ENCODE data around the gene PTRH1. TPM values are rescaled to one million over a fixed set of nuclear protein-coding genes. Genes with fewer than 3 reads are reported as not detected.
A peak's percentile ranks its signal among the peaks of the same experiment; 100 is the strongest.

The PTRH1 gene
- total RNA-seq, 1 donor from 2014 or later, result 8.0 TPM

DNA sequence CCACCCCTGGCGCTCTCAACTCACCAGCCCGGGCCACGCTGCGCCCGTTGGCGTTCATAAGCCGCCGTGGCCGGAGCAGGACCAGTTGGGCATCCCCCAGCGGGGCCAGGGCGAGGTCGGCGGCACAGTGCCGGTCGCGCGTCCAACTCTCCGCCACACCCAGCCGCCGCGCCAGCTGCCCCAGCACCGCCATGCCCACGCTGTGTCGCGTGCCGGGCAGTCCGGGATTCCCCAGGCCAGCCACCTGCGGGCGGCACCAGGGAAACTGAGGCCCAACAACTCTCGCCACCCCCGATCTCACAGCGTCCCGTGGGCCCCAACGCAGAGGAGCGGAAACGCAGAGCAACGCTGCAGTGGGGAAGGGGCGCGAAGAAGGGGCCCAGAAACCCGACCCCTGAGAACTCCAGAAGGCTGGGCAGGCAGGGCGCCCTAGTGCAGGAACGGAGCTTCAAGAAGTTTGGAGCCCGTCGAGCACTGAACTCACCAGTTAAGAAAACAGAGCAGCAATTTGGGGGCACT lies 453 bp downstream of the PTRH1 start:
- Histone ChIP-seq H3K36me3 (no peaks in the 10 kb centered on the region), H3K27ac (peak overlapping the region; percentile 83), H3K9me3 (no peaks in the 10 kb centered on the region), H3K27me3 (no peaks in the 10 kb centered on the region), H3K4me3 (peak overlapping the region; percentile 91), H3K4me1 (peaks cover 12% of the 10 kb centered on the region)
- ATAC-seq (peak; percentile 34), DNase-seq (no peak)
- intact Hi-C loops (cut with DNase I), result no loop called here
- TF ChIP-seq, protein P1, sequence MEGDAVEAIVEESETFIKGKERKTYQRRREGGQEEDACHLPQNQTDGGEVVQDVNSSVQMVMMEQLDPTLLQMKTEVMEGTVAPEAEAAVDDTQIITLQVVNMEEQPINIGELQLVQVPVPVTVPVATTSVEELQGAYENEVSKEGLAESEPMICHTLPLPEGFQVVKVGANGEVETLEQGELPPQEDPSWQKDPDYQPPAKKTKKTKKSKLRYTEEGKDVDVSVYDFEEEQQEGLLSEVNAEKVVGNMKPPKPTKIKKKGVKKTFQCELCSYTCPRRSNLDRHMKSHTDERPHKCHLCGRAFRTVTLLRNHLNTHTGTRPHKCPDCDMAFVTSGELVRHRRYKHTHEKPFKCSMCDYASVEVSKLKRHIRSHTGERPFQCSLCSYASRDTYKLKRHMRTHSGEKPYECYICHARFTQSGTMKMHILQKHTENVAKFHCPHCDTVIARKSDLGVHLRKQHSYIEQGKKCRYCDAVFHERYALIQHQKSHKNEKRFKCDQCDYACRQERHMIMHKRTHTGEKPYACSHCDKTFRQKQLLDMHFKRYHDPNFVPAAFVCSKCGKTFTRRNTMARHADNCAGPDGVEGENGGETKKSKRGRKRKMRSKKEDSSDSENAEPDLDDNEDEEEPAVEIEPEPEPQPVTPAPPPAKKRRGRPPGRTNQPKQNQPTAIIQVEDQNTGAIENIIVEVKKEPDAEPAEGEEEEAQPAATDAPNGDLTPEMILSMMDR (IDR thresholded peaks at IDR 0.05), result no peak

DNA sequence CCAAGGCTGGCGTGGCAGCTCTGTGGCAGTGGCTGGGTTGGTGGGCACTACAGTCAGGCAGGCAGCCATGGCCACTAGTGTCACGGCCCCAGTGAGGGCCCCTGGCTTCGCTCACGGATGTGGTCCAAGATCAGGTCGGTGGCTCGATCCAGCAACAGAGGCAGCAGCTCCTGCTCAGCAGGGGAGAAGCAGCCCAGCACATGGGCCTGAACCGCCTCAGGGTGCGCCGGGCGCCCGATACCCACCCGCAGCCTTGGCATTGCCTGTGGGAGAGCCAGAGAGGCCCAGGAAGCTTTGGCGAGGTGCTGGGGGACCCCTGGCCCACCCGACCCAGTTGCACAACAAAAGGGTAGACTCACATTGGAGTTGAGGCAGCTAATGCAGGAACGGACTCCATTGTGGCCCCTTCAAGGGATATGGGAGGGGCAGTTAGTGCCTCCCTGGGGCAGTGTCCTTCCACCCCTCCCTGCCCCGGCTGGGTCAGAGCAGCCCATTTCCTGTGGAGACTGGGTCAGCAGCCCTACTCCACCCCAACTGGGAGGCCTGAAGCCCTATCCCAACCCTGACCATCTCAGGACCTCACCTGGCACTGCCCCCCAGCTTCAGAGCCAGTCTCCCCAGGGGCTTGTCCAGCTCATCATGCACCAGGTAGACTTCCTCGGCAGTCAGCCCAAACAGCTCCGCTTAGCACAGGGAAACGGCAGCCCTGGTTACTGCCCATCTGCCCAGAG lies 1.3 kb downstream of the PTRH1 start:
- H3K4me1 ChIP-seq, result peaks cover 12% of the 10 kb centered on the region
- intact Hi-C loops (cut with DNase I), result no loop called here
- peak overlapping the region; percentile 91 for H3K4me3 ChIP-seq
- TF ChIP-seq, protein P1 (IDR thresholded peaks at IDR 0.05), result no peak
- ATAC-seq (no peak), DNase-seq (no peak)
- H3K27ac ChIP-seq, result no peak overlapping the region
- H3K36me3 ChIP-seq, result no peaks in the 10 kb centered on the region
- H3K27me3 ChIP-seq, result no peaks in the 10 kb centered on the region
- H3K9me3 ChIP-seq, result no peaks in the 10 kb centered on the region

DNA sequence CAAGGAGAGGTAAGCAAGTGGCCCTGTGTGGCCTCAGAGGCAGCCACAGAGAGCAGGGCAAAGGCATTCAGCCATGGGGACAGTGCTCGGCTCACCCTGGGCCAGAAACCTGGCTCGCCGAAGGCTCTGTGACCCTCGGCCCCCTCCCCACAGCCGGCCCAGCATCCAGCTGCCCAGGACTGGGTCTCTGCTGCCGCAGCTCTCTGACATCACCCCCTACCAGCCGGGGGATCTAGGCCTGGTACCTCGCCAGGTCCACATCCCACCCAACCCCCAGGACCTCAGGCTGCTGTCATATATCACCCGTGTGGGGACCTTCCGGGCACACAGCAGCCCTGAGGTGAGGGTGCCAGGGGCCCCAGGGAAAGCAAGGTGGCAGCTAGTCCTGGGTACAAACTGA lies 2.6 kb downstream of the PTRH1 start:
- DNase-seq (no peak), ATAC-seq (no peak)
- H3K4me1 ChIP-seq, result peaks cover 12% of the 10 kb centered on the region
- intact Hi-C loops (cut with DNase I), result no loop called here
- no peak overlapping the region for H3K4me3 ChIP-seq
- no peaks in the 10 kb centered on the region for H3K27me3 ChIP-seq
- H3K36me3 ChIP-seq, result no peaks in the 10 kb centered on the region
- TF ChIP-seq, protein P1 (IDR thresholded peaks at IDR 0.05), result no peak
- no peak overlapping the region for H3K27ac ChIP-seq
- H3K9me3 ChIP-seq, result no peaks in the 10 kb centered on the region

DNA sequence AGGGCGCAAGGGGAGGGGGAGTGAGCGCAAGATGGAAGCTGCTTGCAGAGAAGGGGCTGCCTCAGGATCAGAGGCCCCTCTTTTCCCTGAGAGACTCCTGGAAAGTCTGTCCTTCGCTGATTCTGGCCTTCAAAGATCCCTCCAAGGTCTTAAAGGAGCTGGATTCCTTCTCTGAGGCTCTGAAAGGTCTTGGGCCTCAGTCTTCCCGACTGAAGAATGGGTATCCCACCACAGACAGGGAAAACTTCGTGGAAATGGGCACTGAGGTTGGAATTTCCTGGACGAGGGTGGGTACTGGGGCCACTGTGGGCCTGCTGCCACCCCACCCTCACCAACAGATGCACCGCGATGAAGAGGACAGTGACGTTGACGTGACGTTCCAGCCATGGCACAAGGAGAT lies 3.1 kb downstream of the PTRH1 start:
- Histone ChIP-seq H3K27ac (no peak overlapping the region), H3K36me3 (no peaks in the 10 kb centered on the region), H3K9me3 (no peaks in the 10 kb centered on the region), H3K27me3 (no peaks in the 10 kb centered on the region), H3K4me3 (no peak overlapping the region), H3K4me1 (peaks cover 12% of the 10 kb centered on the region)
- ATAC-seq (no peak), DNase-seq (no peak)
- intact Hi-C loops (cut with DNase I), result no loop called here
- TF ChIP-seq, protein P1 (IDR thresholded peaks at IDR 0.05), result no peak

DNA sequence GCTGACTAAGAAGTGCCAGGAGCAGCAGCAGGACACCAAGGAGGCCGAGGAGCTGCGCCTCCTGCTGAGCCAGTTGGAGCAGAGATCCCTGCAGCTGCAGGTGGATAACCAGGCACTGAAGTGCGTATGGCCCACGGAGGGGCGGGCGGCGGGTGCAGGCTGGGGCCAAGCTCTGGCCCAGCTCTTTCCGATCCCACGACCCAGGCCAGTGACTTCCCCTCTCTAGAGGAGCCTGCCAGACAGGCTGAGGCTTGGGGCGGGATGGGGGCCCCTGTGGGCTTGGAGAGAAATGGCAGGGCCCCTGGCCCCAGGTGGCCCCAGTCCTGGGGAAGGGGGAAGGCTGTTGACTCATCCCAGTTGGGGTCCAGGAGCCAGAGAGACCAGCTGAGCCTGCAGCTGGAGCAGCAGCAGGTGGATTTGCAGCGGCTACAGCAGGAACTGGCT lies 3.6 kb downstream of the PTRH1 start:
- H3K4me1 ChIP-seq, result peaks cover 12% of the 10 kb centered on the region
- no peak overlapping the region for H3K27ac ChIP-seq
- intact Hi-C loops (cut with DNase I), result no loop called here
- H3K36me3 ChIP-seq, result no peaks in the 10 kb centered on the region
- H3K4me3 ChIP-seq, result no peak overlapping the region
- TF ChIP-seq, protein P1 (IDR thresholded peaks at IDR 0.05), result no peak
- H3K27me3 ChIP-seq, result no peaks in the 10 kb centered on the region
- no peak for DNase-seq
- no peak for ATAC-seq
- H3K9me3 ChIP-seq, result no peaks in the 10 kb centered on the region
